NCI-H526 (cell line): Measurements from ENCODE around the gene FGG.

Experiments
- DNase-seq, 2 experiments: peaks; one replicate each; lab custom pipeline; 2025; lab: John Stamatoyannopoulos, UW

FGG gene

DNA sequence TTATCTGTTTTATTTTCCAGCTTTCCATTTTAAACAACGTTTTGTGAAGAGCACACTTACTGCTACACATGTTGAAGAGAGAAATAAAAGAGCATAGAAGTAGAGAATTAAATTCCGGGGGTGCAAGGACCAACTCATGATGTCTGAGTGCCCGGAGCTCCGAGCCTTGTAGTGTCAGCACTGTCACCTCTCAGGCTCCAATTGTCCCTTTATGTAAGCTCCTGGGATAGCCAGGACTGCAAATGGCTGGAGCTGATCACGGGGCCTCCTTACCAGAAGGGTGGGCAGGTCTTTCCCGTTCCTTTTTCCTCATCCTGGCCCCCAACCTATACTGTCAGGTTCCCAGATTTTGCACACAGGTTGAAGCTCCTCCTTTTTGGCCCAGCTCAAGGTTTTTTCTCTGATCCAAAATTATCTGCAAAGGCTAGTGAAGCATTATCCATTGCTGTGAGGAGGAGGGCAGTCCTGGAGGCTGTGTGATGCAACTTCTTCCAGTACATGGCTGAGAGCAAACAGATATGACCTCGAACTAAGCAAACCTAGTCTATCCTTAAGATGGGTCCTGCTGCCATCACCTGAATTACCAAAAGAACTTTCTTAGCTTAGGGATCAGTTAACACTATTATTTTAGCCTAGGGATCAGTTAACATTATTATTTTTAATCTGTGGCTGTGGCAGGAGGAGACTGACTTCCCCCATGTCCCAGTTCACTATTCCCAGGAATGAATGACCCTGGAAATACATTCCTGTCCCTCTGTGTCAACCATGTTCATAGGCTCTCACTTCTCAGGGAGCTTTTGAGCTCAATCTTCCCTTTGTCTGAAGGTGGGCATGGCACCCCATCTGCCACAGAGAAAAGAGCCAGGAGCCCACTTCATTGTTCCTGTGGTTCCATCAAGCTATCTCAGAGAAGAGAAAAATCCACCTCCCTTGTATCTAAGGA lies at the start of gene FGG:
Gene FGG, minus strand, starts transcription at position 185 of the 943 bp plus-strand sequence. Its CDS starts 47 bp downstream, at position 138.
- no peak for DNase-seq

- DNase-seq = no peak
Measured at GRCh38 chr4:154660052-154660451, 47.6 kb upstream of the FGG start.

GRCh38 chr4:154658680-154659405 lies 46.4 kb upstream of the FGG start:
- no peak for DNase-seq

DNA sequence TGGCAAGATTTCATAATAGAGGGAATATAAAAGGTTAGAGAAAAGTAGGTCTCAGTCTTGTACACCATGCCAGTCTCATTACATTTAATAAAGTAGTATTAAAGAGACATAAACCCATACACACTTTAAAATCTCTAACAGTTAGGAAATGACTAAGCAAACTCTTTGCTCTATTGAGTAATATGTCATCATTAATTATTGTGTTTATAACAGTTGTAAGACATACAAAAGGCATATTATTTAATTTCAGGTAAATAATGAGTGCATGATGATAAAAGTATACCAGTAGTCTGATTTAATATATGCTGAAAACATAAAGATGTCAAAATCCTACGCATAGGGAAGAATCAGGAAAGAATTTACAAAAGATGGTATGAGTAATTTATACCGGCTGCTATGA lies 31.0 kb upstream of the FGG start:
- no peak for DNase-seq

DNA sequence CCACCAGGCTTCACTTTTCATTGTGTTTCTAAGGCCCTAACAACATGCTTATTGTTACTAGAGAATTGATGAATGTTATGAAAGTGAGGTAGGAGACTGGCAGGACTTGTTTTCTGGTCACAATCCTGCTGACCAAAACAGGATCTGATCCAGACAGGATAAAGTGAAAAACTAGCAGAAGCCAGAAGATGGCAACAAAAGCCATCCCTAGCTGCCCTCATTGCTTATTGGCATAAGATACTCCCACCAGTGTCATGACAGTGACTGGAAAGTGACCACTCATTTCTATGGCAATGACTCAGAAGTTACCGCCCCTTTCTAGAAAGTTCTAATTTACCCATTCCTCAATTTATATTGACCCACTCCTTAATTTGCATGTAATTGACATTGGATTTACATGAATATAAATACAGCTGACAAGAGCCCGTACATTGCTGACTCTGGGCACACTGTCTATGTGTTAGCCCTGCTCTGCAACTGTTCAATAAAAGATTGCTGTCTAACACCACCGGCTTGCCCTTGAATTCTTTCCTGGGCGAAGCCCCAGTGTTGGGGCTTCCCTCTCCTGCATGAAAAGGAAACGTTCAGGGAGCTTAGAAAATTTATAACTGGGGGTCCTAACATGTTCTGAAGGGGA lies 30.0 kb upstream of the FGG start:
- peak; percentile 89 for DNase-seq

DNA sequence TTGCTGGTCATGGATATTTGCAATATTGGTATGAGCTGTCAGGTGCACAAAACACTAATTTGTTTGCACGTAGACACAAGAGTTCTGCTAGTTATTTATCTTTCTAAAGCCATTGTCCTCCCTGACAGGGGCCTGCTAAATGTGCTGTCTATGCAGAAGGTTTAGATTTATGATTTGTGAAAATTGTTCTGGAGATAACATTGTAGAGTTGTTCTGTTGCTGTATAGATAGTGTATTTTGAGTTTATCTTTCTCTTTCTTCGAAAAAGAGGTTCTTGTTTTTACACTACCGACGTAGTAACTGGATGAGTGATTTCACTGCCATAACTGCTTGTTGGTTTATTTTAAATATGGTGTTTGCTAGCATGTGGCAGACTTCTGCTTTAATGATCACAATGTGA lies 28.5 kb upstream of the FGG start:
- DNase-seq = no peak

GRCh38 chr4:154634058-154634457 lies 21.6 kb upstream of the FGG start:
- DNase-seq = no peak

DNA sequence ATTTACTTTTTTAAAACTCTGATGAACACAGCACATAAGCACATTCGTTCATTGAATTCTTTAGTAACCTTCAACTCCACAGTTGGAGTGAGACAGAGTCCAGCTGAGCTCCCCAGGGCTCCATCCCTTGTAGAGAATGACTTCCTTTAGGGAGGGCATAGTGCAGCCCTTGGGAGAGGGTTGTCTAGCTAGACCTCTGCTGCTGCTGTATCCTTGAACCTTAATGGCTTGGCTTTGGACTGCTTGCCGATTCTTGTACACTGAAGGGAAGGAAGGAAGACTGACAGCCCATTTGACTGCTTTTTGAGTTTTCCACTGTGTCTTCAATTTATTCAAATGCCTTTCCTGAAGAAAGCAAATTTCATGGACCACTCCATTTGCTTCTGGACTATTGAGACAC lies 19.4 kb upstream of the FGG start:
- no peak for DNase-seq

- DNase-seq = no peak
Measured at GRCh38 chr4:154630324-154630723, 17.9 kb upstream of the FGG start.

DNA sequence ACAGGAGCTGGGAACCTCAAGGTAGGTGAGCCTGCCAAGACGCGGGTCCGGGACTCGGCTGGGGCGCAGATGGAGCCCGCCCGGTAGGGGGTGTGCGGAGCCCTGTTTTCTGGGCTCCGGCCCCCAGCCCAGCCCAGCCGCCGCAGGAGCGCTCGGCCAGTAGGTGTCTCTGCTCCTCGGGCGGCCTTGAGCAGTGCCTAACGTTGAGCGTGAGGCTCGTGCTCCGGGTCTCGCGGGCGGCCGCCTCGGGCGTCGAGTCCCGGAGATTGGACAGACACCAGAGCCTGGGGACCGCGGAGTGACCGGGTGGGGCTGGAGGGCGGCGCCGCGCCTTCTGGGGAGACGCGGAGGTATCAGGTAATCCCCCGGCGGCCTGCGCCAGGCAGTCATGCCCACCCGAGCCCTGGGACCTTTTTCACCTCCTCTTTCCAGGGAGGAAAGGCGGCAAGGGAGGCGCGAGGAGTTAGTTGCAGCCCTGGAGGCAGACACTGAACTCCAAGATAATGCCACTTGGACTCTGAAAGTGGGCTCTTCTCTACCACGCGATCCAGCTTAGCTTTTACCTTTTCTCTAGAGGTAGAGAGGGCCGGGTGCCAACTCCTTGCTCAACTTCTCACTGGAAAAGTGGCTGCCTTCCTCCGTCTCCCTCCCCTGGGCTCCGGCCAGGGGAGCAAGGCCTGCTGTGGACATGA lies 14.5 kb upstream of the FGG start:
- peak; percentile 46 to 88 for DNase-seq

- no peak for DNase-seq
Measured at GRCh38 chr4:154625971-154626370, 13.5 kb upstream of the FGG start.

DNA sequence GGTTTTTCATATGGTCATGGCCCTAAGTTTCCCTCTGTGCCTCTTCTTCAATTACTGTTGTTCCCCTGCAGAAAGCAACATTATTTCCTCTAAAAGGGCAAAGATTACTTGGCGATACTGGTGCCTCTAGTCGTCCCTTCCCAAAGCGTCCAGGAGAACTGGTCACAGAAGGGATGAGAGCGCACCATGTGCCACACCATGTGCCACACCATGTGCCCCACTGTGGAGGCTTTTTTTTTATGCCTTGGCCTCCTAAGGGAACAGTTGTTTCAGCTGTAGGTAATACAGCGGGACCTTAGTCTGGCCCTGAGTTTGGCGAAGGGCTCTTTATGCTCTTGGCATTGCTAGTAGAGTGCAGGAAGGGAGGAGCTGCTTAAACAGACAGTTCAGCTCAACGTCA lies 11.5 kb upstream of the FGG start:
- no peak for DNase-seq

- DNase-seq = no peak
Measured at GRCh38 chr4:154623436-154623835, 11.0 kb upstream of the FGG start.

DNA sequence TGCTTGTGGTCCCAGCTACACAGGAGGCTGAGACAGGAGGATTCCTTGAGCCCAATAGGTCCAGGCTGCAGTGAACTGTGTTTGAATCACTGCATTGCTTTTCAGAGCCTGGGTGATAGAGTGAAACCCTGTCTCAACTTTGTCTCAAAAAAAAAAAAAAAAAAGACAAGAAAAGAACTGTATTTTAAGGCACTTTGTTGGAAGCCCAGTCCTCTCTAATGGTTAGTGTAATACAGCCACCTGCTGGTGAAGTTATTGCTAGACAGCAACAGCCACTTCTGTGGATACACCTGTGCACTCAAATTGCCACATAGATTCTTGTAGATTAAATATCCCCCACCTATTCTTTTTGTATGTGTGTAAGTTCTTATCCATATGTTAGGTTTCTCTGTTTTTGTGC lies 10.1 kb upstream of the FGG start:
- peak in 1 of 2 experiments; percentile 67 for DNase-seq

DNA sequence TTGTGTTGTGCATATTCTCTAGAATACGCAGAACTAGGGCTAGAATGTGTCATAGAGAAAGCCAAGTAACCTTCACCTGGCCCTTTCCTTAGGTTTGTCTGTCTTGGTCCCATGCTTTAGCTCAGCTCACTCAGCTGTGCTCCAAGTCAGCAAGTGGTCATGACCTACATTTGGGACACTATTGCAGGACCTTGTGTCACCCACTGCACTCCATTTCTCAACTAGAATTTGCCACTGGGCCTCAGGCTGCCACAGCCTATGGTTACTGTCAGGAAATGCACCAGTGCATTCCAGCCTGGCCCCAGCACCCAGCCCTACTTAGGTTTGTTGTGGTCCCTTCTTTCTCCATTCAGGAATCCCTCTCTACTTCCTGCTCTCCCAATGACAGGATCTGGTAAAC lies 7.7 kb upstream of the FGG start:
- no peak for DNase-seq

DNA sequence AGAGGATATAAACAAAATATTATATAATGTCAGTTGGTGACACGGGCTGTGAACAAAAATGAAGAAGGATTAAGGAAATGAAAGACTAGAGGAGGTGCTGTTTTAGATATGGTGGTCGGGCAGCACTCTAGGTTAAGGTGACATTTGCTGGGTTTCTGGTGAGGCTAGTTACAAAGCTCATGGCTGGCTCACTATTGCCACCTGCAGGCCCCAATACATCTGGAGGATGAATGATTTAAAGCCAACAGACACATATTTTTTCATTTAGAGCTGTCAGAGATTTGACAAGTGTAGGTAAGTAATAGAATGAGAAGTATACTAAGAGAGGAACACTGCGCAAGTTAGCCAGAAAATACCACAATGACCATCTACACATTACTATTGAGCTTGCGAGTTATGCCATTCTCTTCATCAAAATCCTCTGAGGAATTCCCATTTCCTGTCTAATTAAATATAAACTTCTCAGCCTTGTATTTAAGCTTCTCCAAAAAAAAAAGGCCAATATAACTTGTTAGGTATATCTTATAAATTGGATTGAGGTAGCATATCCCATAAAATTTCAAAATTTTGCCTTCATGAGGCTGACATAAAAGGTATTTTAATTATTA lies 6.4 kb upstream of the FGG start:
- DNase-seq = peak; percentile 43 to 79

GRCh38 chr4:154617820-154618317 lies 5.4 kb upstream of the FGG start:
- DNase-seq = no peak

DNA sequence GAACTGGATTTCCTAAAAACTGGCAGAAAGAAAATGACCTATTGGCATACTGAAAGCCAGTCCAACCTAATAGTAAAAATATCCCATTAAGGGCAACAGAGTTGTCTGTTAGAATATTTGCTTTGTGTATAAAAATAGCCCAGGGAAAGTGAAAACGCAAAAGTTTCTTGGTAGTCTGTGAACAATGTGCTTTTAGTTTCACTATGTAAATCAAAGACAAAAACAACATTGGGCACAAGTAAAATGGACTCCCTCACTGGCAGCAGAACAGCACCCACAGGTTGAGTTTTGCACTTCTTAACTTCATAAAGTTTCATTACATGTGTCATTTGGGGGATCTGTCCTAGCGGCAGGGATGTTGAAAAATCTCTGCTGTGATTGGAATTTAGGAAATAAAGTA lies 4.3 kb upstream of the FGG start:
- no peak for DNase-seq

DNA sequence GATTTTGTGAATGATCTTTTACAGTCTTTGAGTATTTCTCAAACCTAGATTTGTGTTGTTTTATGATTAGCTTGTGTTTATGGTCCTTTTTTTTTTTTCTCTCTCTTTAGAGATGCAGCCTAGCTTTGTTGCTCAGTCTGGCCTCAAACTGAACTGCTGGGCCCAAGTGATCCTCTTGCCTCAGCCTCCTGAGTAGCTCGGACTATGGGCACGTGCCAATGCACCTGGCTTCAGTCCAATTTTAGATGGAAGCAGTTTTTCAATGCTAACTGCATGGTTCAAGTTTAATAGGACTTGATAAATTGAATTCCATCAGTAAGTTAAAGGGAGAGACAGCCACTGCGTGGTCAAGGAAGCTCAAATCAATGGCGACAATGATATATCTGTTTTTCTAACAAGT lies 3.8 kb upstream of the FGG start:
- DNase-seq = no peak

DNA sequence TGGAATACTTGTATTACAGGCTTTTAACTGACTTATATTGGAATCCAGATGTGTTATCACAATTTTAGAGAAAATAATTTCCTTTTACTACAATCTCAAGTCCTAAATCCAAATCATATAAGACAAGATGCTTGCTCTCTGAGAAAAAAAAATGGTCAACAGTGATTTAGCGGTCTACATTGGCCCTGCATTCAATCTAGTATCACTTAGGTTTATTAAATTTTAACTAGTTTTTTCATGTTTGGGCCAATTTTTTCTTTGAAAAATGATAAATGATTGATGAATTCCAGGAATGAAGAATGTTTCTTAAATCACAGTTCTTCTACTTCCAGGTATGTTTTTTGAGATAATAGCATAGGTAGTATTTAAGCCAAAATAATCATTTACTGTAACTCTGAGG lies 2.8 kb upstream of the FGG start:
- DNase-seq = no peak

GRCh38 chr4:154614306-154614705 lies 1.9 kb upstream of the FGG start:
- no peak for DNase-seq

- no peak for DNase-seq
Measured at GRCh38 chr4:154611833-154612232, 623 bp downstream of the FGG start.
